MM.1S (cell line): ENCODE data around the gene COPE.

Source experiments
- DNase-seq: peaks from one replicate; pipeline ENCODE4 v3.0.0-alpha.2; 2015
- H2AFZ ChIP-seq: fragments of 300-600 bp; sonication (generic); 2 replicates; pipeline ENCODE4 v1.6.0; 2016; ENCODE audit warnings: antibody characterized with exemption, low read length
- H3F3A ChIP-seq: fragments of 300-600 bp; sonication (generic); 2 replicates; pipeline ENCODE4 v1.6.1; 2016; ENCODE audit warnings: mild to moderate bottlenecking, antibody characterized with exemption, low read length, moderate library complexity, mixed read lengths; ENCODE audit not compliant: insufficient read depth
- H3K27ac ChIP-seq: fragments of 300-600 bp; sonication (generic); 2 replicates; pipeline ENCODE4 v1.5.1; 2016; ENCODE audit warnings: mild to moderate bottlenecking, low read length
- H3K27me3 ChIP-seq: fragments of 300-600 bp; sonication (generic); replicated peaks from 2 replicates; pipeline ENCODE4 v1.6.0; 2016; ENCODE audit warnings: low read length; ENCODE audit not compliant: insufficient read depth
- H3K36me3 ChIP-seq: fragments of 300-600 bp; sonication (generic); replicated peaks from 2 replicates; pipeline ENCODE4 v1.6.1; 2016; ENCODE audit warnings: mild to moderate bottlenecking, low read length, mixed read lengths; ENCODE audit not compliant: insufficient read depth
- H3K4me1 ChIP-seq: fragments of 300-600 bp; sonication (generic); 2 replicates; pipeline ENCODE4 v1.6.1; 2016; ENCODE audit warnings: low read length, mixed read lengths
- H3K4me2 ChIP-seq: fragments of 300-600 bp; sonication (generic); 2 replicates; pipeline ENCODE4 v1.6.0; 2016; ENCODE audit warnings: low read depth, low read length
- H3K4me3 ChIP-seq: fragments of 300-600 bp; sonication (generic); 2 replicates; pipeline ENCODE4 v1.5.1; 2016; ENCODE audit warnings: low read length, mixed read lengths
- H3K79me2 ChIP-seq: fragments of 300-600 bp; sonication (generic); 2 replicates; pipeline ENCODE4 v1.6.1; 2016; ENCODE audit warnings: mixed run types, low read length, mixed read lengths
- H3K9ac ChIP-seq: fragments of 300-600 bp; sonication (generic); 2 replicates; pipeline ENCODE4 v1.6.1; 2016; ENCODE audit warnings: low read length, mixed read lengths
- H3K9me2 ChIP-seq: fragments of 300-600 bp; sonication (generic); replicated peaks from 2 replicates; pipeline ENCODE4 v1.6.1; 2016; ENCODE audit warnings: mild to moderate bottlenecking, low read length, mixed read lengths; ENCODE audit not compliant: insufficient read depth
- H3K9me3 ChIP-seq: fragments of 300-600 bp; sonication (generic); replicated peaks from 2 replicates; pipeline ENCODE4 v1.6.1; 2016; ENCODE audit warnings: mild to moderate bottlenecking, low read length, mixed read lengths; ENCODE audit not compliant: insufficient read depth
- H4K20me1 ChIP-seq: fragments of 300-600 bp; sonication (generic); 2 replicates; pipeline ENCODE4 v1.6.1; 2016; ENCODE audit warnings: mild to moderate bottlenecking, low read length, moderate library complexity, mixed read lengths; ENCODE audit not compliant: insufficient read depth
- CTCF ChIP-seq: fragments of 300-600 bp; sonication (generic); IDR thresholded peaks from 2 replicates; pipeline ENCODE4 v1.5.1; 2016; ENCODE audit warnings: antibody characterized with exemption, low read length, mixed read lengths
- EZH2 ChIP-seq: fragments of 300-600 bp; sonication (generic); optimal IDR thresholded peaks from 2 replicates; pipeline ENCODE3; 2017; ENCODE audit warnings: low read depth, mild to moderate bottlenecking, antibody characterized with exemption, low read length, mixed read lengths
- EZH2phosphoT487 ChIP-seq: fragments of 300-600 bp; sonication (generic); IDR thresholded peaks from 2 replicates; pipeline ENCODE4 v1.6.1; 2018; ENCODE audit warnings: antibody characterized with exemption, low read length

COPE gene

GRCh38 chr19:18895824-18896341 is 23.3 kb downstream of the COPE start, which contains the start of gene CERS1:
TSS of gene CERS1 (minus strand) at chr19:18896158. CDS start at chr19:18896072, 86 bp downstream.
- peak within 1 kb of the TSS; percentile 41; the same call in 1 of the 2 replicates for H3K4me2 ChIP-seq
- H3K9ac ChIP-seq, result no peak within 1 kb of the TSS
- no peaks in the 10 kb centered on the region for H4K20me1 ChIP-seq
- H3K27ac ChIP-seq, result no peak within 1 kb of the TSS
- no peaks in the 10 kb centered on the region for H3K79me2 ChIP-seq
- TF ChIP-seq EZH2 (no peak), CTCF (no peak), EZH2phosphoT487 (no peak)
- no peaks in the 10 kb centered on the region for H3K9me2 ChIP-seq
- H3K4me1 ChIP-seq, result no peaks in the 10 kb centered on the region
- no peak within 1 kb of the TSS for H3K4me3 ChIP-seq
- no peaks in the 10 kb centered on the region for H3K36me3 ChIP-seq
- peaks cover 43% of the 10 kb centered on the region for H3K27me3 ChIP-seq
- no peaks in the 10 kb centered on the region for H3K9me3 ChIP-seq
- DNase-seq, result no peak
- H3F3A ChIP-seq, result no peaks in the 10 kb centered on the region
- H2AFZ ChIP-seq, result no peak within 1 kb of the TSS

- no peak overlapping the region for H3K27ac ChIP-seq
- H3K27me3 ChIP-seq, result peaks cover 44% of the 10 kb centered on the region
- peak; percentile 15 for DNase-seq
- no peaks in the 10 kb centered on the region for H3K9me3 ChIP-seq
- no peak overlapping the region for H3K9ac ChIP-seq
- no peaks in the 10 kb centered on the region for H3K79me2 ChIP-seq
- peak overlapping the region; percentile 41; the same call in 1 of the 2 replicates for H3K4me2 ChIP-seq
- H2AFZ ChIP-seq, result no peak overlapping the region
- H4K20me1 ChIP-seq, result no peaks in the 10 kb centered on the region
- no peaks in the 10 kb centered on the region for H3K9me2 ChIP-seq
- no peaks in the 10 kb centered on the region for H3K4me1 ChIP-seq
- no peak overlapping the region for H3K4me3 ChIP-seq
- no peaks in the 10 kb centered on the region for H3K36me3 ChIP-seq
- no peak for TF ChIP-seq EZH2
- no peak for TF ChIP-seq EZH2phosphoT487
- TF ChIP-seq CTCF, result peak; percentile 20
- H3F3A ChIP-seq, result no peaks in the 10 kb centered on the region
Measured at GRCh38 chr19:18895038-18895823, 24.0 kb downstream of the COPE start.

GRCh38 chr19:18894254-18895037 is 24.7 kb downstream of the COPE start:
- H3F3A ChIP-seq, result no peaks in the 10 kb centered on the region
- H3K4me2 ChIP-seq, result no peak overlapping the region
- H3K9ac ChIP-seq, result no peak overlapping the region
- no peak overlapping the region for H2AFZ ChIP-seq
- no peaks in the 10 kb centered on the region for H3K9me3 ChIP-seq
- no peak for TF ChIP-seq CTCF
- no peak for TF ChIP-seq EZH2phosphoT487
- no peak for TF ChIP-seq EZH2
- H3K4me3 ChIP-seq, result no peak overlapping the region
- H3K27me3 ChIP-seq, result peaks cover 51% of the 10 kb centered on the region
- H4K20me1 ChIP-seq, result no peaks in the 10 kb centered on the region
- H3K36me3 ChIP-seq, result no peaks in the 10 kb centered on the region
- H3K27ac ChIP-seq, result no peak overlapping the region
- no peaks in the 10 kb centered on the region for H3K9me2 ChIP-seq
- H3K79me2 ChIP-seq, result no peaks in the 10 kb centered on the region
- no peak for DNase-seq
- H3K4me1 ChIP-seq, result no peaks in the 10 kb centered on the region
